Left ventricle myocardium inferior (tissue), 1 donor: ENCODE measurements around the gene PLA2G2C. TPM values are rescaled to one million over a fixed set of nuclear protein-coding genes. Genes with fewer than 3 reads are reported as not detected.

Experiments
- DNase-seq: peaks from one replicate; pipeline ENCODE4 v3.0.0-alpha.2; 2020
- H3K27ac ChIP-seq: fragments of 200-600 bp; replicated peaks from 2 replicates; pipeline ENCODE4 v1.8.0; 2021
- H3K27me3 ChIP-seq: fragments of 200-600 bp; 2 replicates; pipeline ENCODE4 v1.8.0; 2021; ENCODE audit warnings: low read depth
- H3K36me3 ChIP-seq: fragments of 200-600 bp; 2 replicates; pipeline ENCODE4 v1.8.0; 2021
- H3K4me1 ChIP-seq: fragments of 200-600 bp; 2 replicates; pipeline ENCODE4 v1.8.0; 2021
- H3K4me3 ChIP-seq: fragments of 200-600 bp; 2 replicates; pipeline ENCODE4 v1.8.0; 2021; ENCODE audit warnings: mild to moderate bottlenecking, moderate library complexity
- H3K9me3 ChIP-seq: fragments of 200-600 bp; replicated peaks from 2 replicates; pipeline ENCODE4 v1.8.0; 2021
- CTCF ChIP-seq: fragments of 200-600 bp; IDR thresholded peaks from 2 replicates; pipeline ENCODE4 v1.8.0; 2021; ENCODE audit warnings: antibody characterized with exemption, mild to moderate bottlenecking, borderline replicate concordance
- intact Hi-C: fragments of 100-400 bp; cut with micrococcal nuclease; formaldehyde crosslinking; loops from one replicate; pipeline ENCODE4 v1.11.0; 2022
- total RNA-seq: library from RNA; stranded (reverse); fragmentation: NEBNext Ultra II Directional; extraction: Animal tissue kit (Norgen Biotek cat#: 25700); gene quantifications from one replicate; pipeline ENCODE4 v1.2.1, GENCODE V29; 2021
- donor health status: DM: no; HTN: yes; CAD: no; lungs with severe emphysema.

Gene PLA2G2C
- total RNA-seq, 1 donor from 2014 or later, result not detected

- H3K27ac ChIP-seq, result peak overlapping the region; percentile 55
- H3K4me3 ChIP-seq, result peak overlapping the region; percentile 61
- H3K27me3 ChIP-seq, result peaks cover 33% of the 10 kb centered on the region
- intact Hi-C loops, result loop anchor here (5.0 kb wide), 1 partner anchor 235 kb away; no protein-coding TSS in a partner anchor
- peak; percentile 87 for DNase-seq
- no peaks in the 10 kb centered on the region for H3K36me3 ChIP-seq
- H3K9me3 ChIP-seq, result no peaks in the 10 kb centered on the region
- peak; percentile 97 for TF ChIP-seq CTCF
- H3K4me1 ChIP-seq, result peaks cover 18% of the 10 kb centered on the region
Measured at GRCh38 chr1:20151906-20152598, 34.3 kb downstream of the PLA2G2C start.

GRCh38 chr1:20150969-20151368 is 35.3 kb downstream of the PLA2G2C start:
- TF ChIP-seq CTCF, result no peak
- no peaks in the 10 kb centered on the region for H3K9me3 ChIP-seq
- peaks cover 33% of the 10 kb centered on the region for H3K27me3 ChIP-seq
- peaks cover 18% of the 10 kb centered on the region for H3K4me1 ChIP-seq
- H3K36me3 ChIP-seq, result no peaks in the 10 kb centered on the region
- DNase-seq, result no peak
- H3K4me3 ChIP-seq, result no peak overlapping the region
- intact Hi-C loops, result loop anchor here (5.0 kb wide), 1 partner anchor 234 kb away; no protein-coding TSS in a partner anchor
- no peak overlapping the region for H3K27ac ChIP-seq

- no peak for DNase-seq
- TF ChIP-seq CTCF, result no peak
- peaks cover 33% of the 10 kb centered on the region for H3K27me3 ChIP-seq
- no peaks in the 10 kb centered on the region for H3K36me3 ChIP-seq
- peaks cover 18% of the 10 kb centered on the region for H3K4me1 ChIP-seq
- H3K27ac ChIP-seq, result no peak overlapping the region
- no peaks in the 10 kb centered on the region for H3K9me3 ChIP-seq
- H3K4me3 ChIP-seq, result no peak overlapping the region
- intact Hi-C loops, result loop anchor here (5.0 kb wide), 1 partner anchor 233 kb away; no protein-coding TSS in a partner anchor
Measured at GRCh38 chr1:20150326-20150705, 36.0 kb downstream of the PLA2G2C start.

GRCh38 chr1:20149601-20150325 is 36.6 kb downstream of the PLA2G2C start:
- peaks cover 18% of the 10 kb centered on the region for H3K4me1 ChIP-seq
- intact Hi-C loops, result loop anchor here (5.0 kb wide), 1 partner anchor 232 kb away; no protein-coding TSS in a partner anchor
- H3K27me3 ChIP-seq, result peaks cover 33% of the 10 kb centered on the region
- H3K27ac ChIP-seq, result no peak overlapping the region
- no peak for DNase-seq
- no peak for TF ChIP-seq CTCF
- H3K9me3 ChIP-seq, result no peaks in the 10 kb centered on the region
- H3K4me3 ChIP-seq, result no peak overlapping the region
- H3K36me3 ChIP-seq, result no peaks in the 10 kb centered on the region

- no peaks in the 10 kb centered on the region for H3K36me3 ChIP-seq
Measured at GRCh38 chr1:20148571-20149500, 37.5 kb downstream of the PLA2G2C start.

More at GRCh38 chr1:20148571-20149500, 37.5 kb downstream of the PLA2G2C start:
- DNase-seq, result no peak
- H3K4me1 ChIP-seq, result peaks cover 18% of the 10 kb centered on the region
- intact Hi-C loops, result no loop called here
- H3K27ac ChIP-seq, result no peak overlapping the region
- H3K27me3 ChIP-seq, result peaks cover 33% of the 10 kb centered on the region
- TF ChIP-seq CTCF, result no peak
- no peaks in the 10 kb centered on the region for H3K9me3 ChIP-seq
- no peak overlapping the region for H3K4me3 ChIP-seq
